A549 treated with ZK216348 at 1 μM for 4 hours (cell line): ENCODE results near the gene CDH7. TPM values are rescaled to one million over a fixed set of nuclear protein-coding genes. Genes with fewer than 3 reads are reported as not detected.

Source experiments
- total RNA-seq: library from RNA; stranded (reverse); fragments of 200-300 nt; extraction: Qiagen RNA extraction; gene quantifications from 5 replicates; pipeline ENCODE4 v1.2.3, GENCODE V29; 2022; ENCODE audit warnings: low read depth

CDH7 gene
- total RNA-seq: 0.02 TPM in 1 of 5 replicates, not detected in the others

GRCh38 chr18:65750389-65751154, at the start of gene CDH7:
Gene CDH7 (plus strand): TSS chr18:65751012. CDS start chr18:65762843, 11,831 bp downstream.

